Testis (tissue), 3 donors: ENCODE data around the gene GFY. TPM values are rescaled to one million over a fixed set of nuclear protein-coding genes. Genes with fewer than 3 reads are reported as not detected.

Source experiments
- DNase-seq: peaks from one replicate; pipeline ENCODE4 v3.0.0-alpha.2; 2019
- H3K27ac ChIP-seq, 2 donors: fragments of 200-600 bp; sonication (generic); one replicate each; pipeline ENCODE4 v1.5.1; 2019
- H3K27me3 ChIP-seq: fragments of 200-600 bp; sonication (generic); one replicate; pipeline ENCODE4 v1.5.1; 2019
- H3K36me3 ChIP-seq: fragments of 200-600 bp; sonication (generic); one replicate; pipeline ENCODE4 v1.5.1; 2017; ENCODE audit warnings: low read depth; ENCODE audit errors: missing control alignments
- H3K4me1 ChIP-seq: fragments of 200-600 bp; sonication (generic); one replicate; pipeline ENCODE4 v1.5.1; 2019
- H3K4me3 ChIP-seq, 2 donors: fragments of 200-600 bp; sonication (generic); one replicate each; pipeline ENCODE4 v1.5.1; 2017 to 2019
- H3K9me3 ChIP-seq: fragments of 200-600 bp; sonication (generic); one replicate; pipeline ENCODE4 v1.5.1; 2017
- CTCF ChIP-seq, 3 experiments: fragments of 450-650 bp in 2 of 3; fragments of 200-600 bp in 1 of 3; sonication (generic) in 1 of 3; IDR thresholded peaks; one replicate each; pipeline ENCODE4 v1.5.1; 2016 to 2019; ENCODE audit warnings: antibody characterized with exemption in 3 of 3, mild to moderate bottlenecking in 2 of 3, moderate library complexity in 1 of 3
- POLR2A ChIP-seq: fragments of 450-650 bp; IDR thresholded peaks from one replicate; pipeline ENCODE4 v1.6.1; 2017; ENCODE audit warnings: antibody characterized with exemption, mild to moderate bottlenecking, moderate library complexity
- WGBS, 2 donors: methylation state at CpG; one replicate each; pipeline ENCODE4 v1.1.5; 2018; 5-methylcytosine and 5-hydroxymethylcytosine counted together
- intact Hi-C: fragments of 100-400 bp; cut with DNase I; formaldehyde crosslinking; loops from one replicate; pipeline ENCODE4 v1.15.1; 2023; ENCODE audit warnings: low total_unique reads
- polyA plus RNA-seq: library from polyadenylated mRNA; stranded (reverse); fragments of 350-450 nt; fragmentation: Illumina TruSeq; extraction: RNeasy Lipid Tissue Mini Kit (QIAGEN cat#74804); gene quantifications from one replicate; pipeline ENCODE4 v1.2.3, GENCODE V29; 2014; ENCODE audit warnings: low read depth, low replicate concordance; ENCODE audit not compliant: insufficient read depth
- total RNA-seq, 2 donors: library from RNA; depleted of rRNA; stranded (reverse); fragments of >200 nt; gene quantifications; one replicate each; pipeline ENCODE4 v1.2.3, GENCODE V29; 2016

GFY gene
- total and polyA plus RNA-seq, 3 donors from 2014 or later: 0.24 to 0.80 (median 0.62) TPM

- no peak overlapping the region for H3K4me3 ChIP-seq
- no peaks in the 10 kb centered on the region for H3K9me3 ChIP-seq
- TF ChIP-seq POLR2A (no peak), CTCF (IDR thresholded peaks at IDR 0.05) (no peak)
- H3K4me1 ChIP-seq: no peaks in the 10 kb centered on the region
- DNase-seq: no peak
- WGBS, 2 donors: 81 to 82% methylated on average over 9 to 11 of the region's 11 CpGs
- H3K27me3 ChIP-seq: no peaks in the 10 kb centered on the region
- intact Hi-C loops: loop anchor here (10.0 kb wide), 1 partner anchor 47 kb away; the partner anchor contains the start of gene SLC17A7
- H3K36me3 ChIP-seq: no peaks in the 10 kb centered on the region
- no peak overlapping the region for H3K27ac ChIP-seq
These were observed 27.1 kb upstream of the GFY start for GRCh38 chr19:49398001-49398615.

- Histone ChIP-seq H3K9me3 (no peaks in the 10 kb centered on the region), H3K27me3 (no peaks in the 10 kb centered on the region), H3K4me3 (no peak overlapping the region), H3K27ac (no peak overlapping the region), H3K4me1 (no peaks in the 10 kb centered on the region), H3K36me3 (no peaks in the 10 kb centered on the region)
- intact Hi-C loops: loop anchor here (10.0 kb wide), 1 partner anchor 46 kb away; the partner anchor contains the start of gene SLC17A7
- no peak for DNase-seq
- TF ChIP-seq POLR2A (no peak), CTCF (IDR thresholded peaks at IDR 0.05) (no peak)
- 76 to 82% methylated on average over 6 of the region's 6 CpGs for WGBS, 2 donors
These were observed 26.3 kb upstream of the GFY start for GRCh38 chr19:49398931-49399330.

- DNase-seq: no peak
- Histone ChIP-seq H3K36me3 (no peaks in the 10 kb centered on the region), H3K27me3 (no peaks in the 10 kb centered on the region), H3K4me3 (no peak overlapping the region), H3K27ac (no peak overlapping the region), H3K9me3 (no peaks in the 10 kb centered on the region), H3K4me1 (no peaks in the 10 kb centered on the region)
- TF ChIP-seq CTCF (IDR thresholded peaks at IDR 0.05) (no peak), POLR2A (no peak)
- 88 to 94% methylated on average over 6 of the region's 6 CpGs for WGBS, 2 donors
- intact Hi-C loops: no loop called here
These were observed 25.2 kb upstream of the GFY start for GRCh38 chr19:49400029-49400428.

- no peak overlapping the region for H3K4me3 ChIP-seq
- no peak for TF ChIP-seq CTCF (IDR thresholded peaks at IDR 0.05)
- TF ChIP-seq POLR2A: no peak
- no peaks in the 10 kb centered on the region for H3K36me3 ChIP-seq
- intact Hi-C loops: no loop called here
- 60 to 63% methylated on average over 5 to 7 of the region's 7 CpGs for WGBS, 2 donors
- no peaks in the 10 kb centered on the region for H3K27me3 ChIP-seq
- no peaks in the 10 kb centered on the region for H3K4me1 ChIP-seq
- DNase-seq: no peak
- no peaks in the 10 kb centered on the region for H3K9me3 ChIP-seq
- H3K27ac ChIP-seq: no peak overlapping the region
These were observed 21.6 kb upstream of the GFY start for GRCh38 chr19:49403404-49404187.
